PC-3 (cell line): ENCODE results near the gene DYSF.

Experiments used
- EZH2 ChIP-seq: fragments of 300-600 bp; sonication (generic); IDR thresholded peaks from one replicate; pipeline ENCODE4 v1.6.1; 2017; ENCODE audit warnings: antibody characterized with exemption, mild to moderate bottlenecking, low read length; ENCODE audit not compliant: unreplicated experiment
- TF ChIP-seq, protein P1 (sequence below): fragments of 300-600 bp; sonication (generic); conservative IDR thresholded peaks from 2 replicates; pipeline ENCODE4 v1.5.1; 2017; ENCODE audit warnings: antibody characterized with exemption, low read depth, mild to moderate bottlenecking, low read length

DNA sequence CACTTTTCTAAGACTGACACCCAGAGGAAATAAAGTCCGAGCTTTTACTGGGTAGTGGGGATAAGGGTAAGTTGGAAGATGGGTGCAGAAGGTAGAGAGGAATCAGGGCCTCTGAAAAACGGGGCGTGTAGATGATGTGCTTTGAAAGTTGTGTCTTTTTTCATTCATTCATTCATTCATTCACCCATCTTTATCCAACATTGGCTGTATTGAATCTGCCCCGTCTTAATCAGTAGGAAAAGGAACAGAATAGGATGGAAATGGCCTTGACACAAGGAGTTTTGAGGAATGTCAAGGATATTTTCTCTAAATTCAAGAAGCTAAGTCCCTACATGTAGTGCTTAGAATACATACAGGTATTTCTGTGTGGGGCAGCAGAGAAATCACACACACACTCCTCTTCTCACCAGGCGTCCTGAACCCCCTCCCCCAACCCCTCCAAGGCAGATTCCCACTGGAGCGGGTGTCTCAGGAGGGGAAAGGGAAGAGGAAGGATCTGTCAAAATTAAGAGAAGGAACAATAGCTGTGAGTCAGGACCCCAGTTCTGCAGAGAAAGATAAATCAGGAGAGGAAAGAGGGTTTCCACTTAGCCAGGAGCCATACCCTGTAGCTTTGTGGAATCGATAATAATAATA lies 13.9 kb downstream of the DYSF start:
- TF ChIP-seq, protein P1, sequence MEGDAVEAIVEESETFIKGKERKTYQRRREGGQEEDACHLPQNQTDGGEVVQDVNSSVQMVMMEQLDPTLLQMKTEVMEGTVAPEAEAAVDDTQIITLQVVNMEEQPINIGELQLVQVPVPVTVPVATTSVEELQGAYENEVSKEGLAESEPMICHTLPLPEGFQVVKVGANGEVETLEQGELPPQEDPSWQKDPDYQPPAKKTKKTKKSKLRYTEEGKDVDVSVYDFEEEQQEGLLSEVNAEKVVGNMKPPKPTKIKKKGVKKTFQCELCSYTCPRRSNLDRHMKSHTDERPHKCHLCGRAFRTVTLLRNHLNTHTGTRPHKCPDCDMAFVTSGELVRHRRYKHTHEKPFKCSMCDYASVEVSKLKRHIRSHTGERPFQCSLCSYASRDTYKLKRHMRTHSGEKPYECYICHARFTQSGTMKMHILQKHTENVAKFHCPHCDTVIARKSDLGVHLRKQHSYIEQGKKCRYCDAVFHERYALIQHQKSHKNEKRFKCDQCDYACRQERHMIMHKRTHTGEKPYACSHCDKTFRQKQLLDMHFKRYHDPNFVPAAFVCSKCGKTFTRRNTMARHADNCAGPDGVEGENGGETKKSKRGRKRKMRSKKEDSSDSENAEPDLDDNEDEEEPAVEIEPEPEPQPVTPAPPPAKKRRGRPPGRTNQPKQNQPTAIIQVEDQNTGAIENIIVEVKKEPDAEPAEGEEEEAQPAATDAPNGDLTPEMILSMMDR: no peak
- TF ChIP-seq EZH2: no peak
